Measurements from ENCODE around the gene PTPRH.

GRCh38 chr19:55196803-55197202 lies 12.5 kb downstream of the PTPRH start:
- TF ChIP-seq CTCF (conservative IDR thresholded peaks at IDR 0.05; ENCODE audit: low read length) (no peak), EZH2phosphoT487 (IDR thresholded peaks at IDR 0.05; ENCODE audit: borderline replicate concordance, low read depth, low read length) (no peak)
